ENCODE results near the gene NFIA. TPM values are rescaled to one million over a fixed set of nuclear protein-coding genes. Genes with fewer than 3 reads are reported as not detected.

Gene NFIA
- total and polyA plus RNA-seq, 2 of the 13 experiments (the other 11 are each of a cell fraction or from before 2014, with no cell fraction given) = 14.7 to 28.5 TPM

GRCh38 chr1:61338899-61339298, 256.5 kb downstream of the NFIA start (continued):
- peak; percentile 58; the same call in 1 of the 2 replicates for TF ChIP-seq HBP1 (CRISPR knock-in tag; IDR thresholded peaks at IDR 0.05; ENCODE audit: low read depth)
- no peak for TF ChIP-seq SNAI1 (CRISPR knock-in tag; IDR thresholded peaks at IDR 0.05; ENCODE audit: borderline replicate concordance)
- no peak for TF ChIP-seq YEATS2 (CRISPR knock-in tag; IDR thresholded peaks at IDR 0.05; ENCODE audit: borderline replicate concordance)
- TF ChIP-seq ZNF17 (CRISPR knock-in tag; IDR thresholded peaks at IDR 0.05) = no peak
- peak in 1 of 2 experiments; percentile 61; a peak in 1 of 4 replicates for TF ChIP-seq KLF16 (CRISPR knock-in tag; IDR thresholded peaks at IDR 0.05)
- no peak for TF ChIP-seq PAF1 (CRISPR knock-in tag; IDR thresholded peaks at IDR 0.05)
- TF ChIP-seq REPIN1 (CRISPR knock-in tag; IDR thresholded peaks at IDR 0.05; ENCODE audit: borderline replicate concordance, low read depth) = no peak
- TF ChIP-seq ZNF235 (CRISPR knock-in tag; IDR thresholded peaks at IDR 0.05; ENCODE audit: borderline replicate concordance) = no peak
- TF ChIP-seq PHB2 (IDR thresholded peaks at IDR 0.05; ENCODE audit: partially characterized antibody) = no peak
- TF ChIP-seq RXRB (CRISPR knock-in tag; IDR thresholded peaks at IDR 0.05; ENCODE audit: borderline replicate concordance) = peak; percentile 76
- TF ChIP-seq ZNF136 (CRISPR knock-in tag; IDR thresholded peaks at IDR 0.05; ENCODE audit: low read depth) = no peak
- no peak for TF ChIP-seq ZNF550 (CRISPR knock-in tag; IDR thresholded peaks at IDR 0.05; ENCODE audit: borderline replicate concordance)
- TF ChIP-seq PRDM4 (CRISPR knock-in tag; IDR thresholded peaks at IDR 0.05; ENCODE audit: borderline replicate concordance) = no peak
- no peak for TF ChIP-seq REXO4 (CRISPR knock-in tag; IDR thresholded peaks at IDR 0.05; ENCODE audit: borderline replicate concordance)
- TF ChIP-seq ZNF331 (CRISPR knock-in tag; IDR thresholded peaks at IDR 0.05) = peak; percentile 32; the same call in 1 of the 2 replicates
- TF ChIP-seq ZNF317 (CRISPR knock-in tag; IDR thresholded peaks at IDR 0.05) = no peak
- no peak for TF ChIP-seq MXI1 (IDR thresholded peaks at IDR 0.05; ENCODE audit: borderline replicate concordance, low read depth, low read length)
- TF ChIP-seq ZFP36L2 (CRISPR knock-in tag; IDR thresholded peaks at IDR 0.05) = no peak
- no peak for TF ChIP-seq ZNF704 (CRISPR knock-in tag; IDR thresholded peaks at IDR 0.05; ENCODE audit: borderline replicate concordance)
- no peak for TF ChIP-seq PHF21A (CRISPR knock-in tag; IDR thresholded peaks at IDR 0.05)
- no peak for TF ChIP-seq HDAC6 (IDR thresholded peaks at IDR 0.05; ENCODE audit: low read depth, low read length)
- TF ChIP-seq TFDP2 (CRISPR knock-in tag; IDR thresholded peaks at IDR 0.05) = no peak
- no peak for TF ChIP-seq ZNF766 (CRISPR knock-in tag; IDR thresholded peaks at IDR 0.05; ENCODE audit: borderline replicate concordance)
- no peak for TF ChIP-seq KDM5A (IDR thresholded peaks at IDR 0.05; ENCODE audit: borderline replicate concordance, low read length)
- TF ChIP-seq ZNF629 (CRISPR knock-in tag; conservative IDR thresholded peaks at IDR 0.05) = no peak
- TF ChIP-seq KDM1A (CRISPR knock-in tag; IDR thresholded peaks at IDR 0.05) = no peak
- peak; percentile 87 for TF ChIP-seq SOX5 (CRISPR knock-in tag; IDR thresholded peaks at IDR 0.05; ENCODE audit: borderline replicate concordance)
